NCI-H460 (cell line): ENCODE data around the gene KLF2. TPM values are rescaled to one million over a fixed set of nuclear protein-coding genes. Genes with fewer than 3 reads are reported as not detected.

ENCODE experiments used
- DNase-seq: peaks from one replicate; pipeline ENCODE4 v3.0.0-alpha.2; 2016; ENCODE audit warnings: low read depth; ENCODE audit errors: extremely low read depth
- total RNA-seq: library from RNA; depleted of rRNA; stranded (reverse); fragments of >200 nt; shearing (Covaris generic); gene quantifications from 2 replicates; pipeline ENCODE4 v1.2.3, GENCODE V29; 2014; rRNA removed

The KLF2 gene
- total RNA-seq, 1 experiment from 2014 or later: 13.5 TPM

DNA sequence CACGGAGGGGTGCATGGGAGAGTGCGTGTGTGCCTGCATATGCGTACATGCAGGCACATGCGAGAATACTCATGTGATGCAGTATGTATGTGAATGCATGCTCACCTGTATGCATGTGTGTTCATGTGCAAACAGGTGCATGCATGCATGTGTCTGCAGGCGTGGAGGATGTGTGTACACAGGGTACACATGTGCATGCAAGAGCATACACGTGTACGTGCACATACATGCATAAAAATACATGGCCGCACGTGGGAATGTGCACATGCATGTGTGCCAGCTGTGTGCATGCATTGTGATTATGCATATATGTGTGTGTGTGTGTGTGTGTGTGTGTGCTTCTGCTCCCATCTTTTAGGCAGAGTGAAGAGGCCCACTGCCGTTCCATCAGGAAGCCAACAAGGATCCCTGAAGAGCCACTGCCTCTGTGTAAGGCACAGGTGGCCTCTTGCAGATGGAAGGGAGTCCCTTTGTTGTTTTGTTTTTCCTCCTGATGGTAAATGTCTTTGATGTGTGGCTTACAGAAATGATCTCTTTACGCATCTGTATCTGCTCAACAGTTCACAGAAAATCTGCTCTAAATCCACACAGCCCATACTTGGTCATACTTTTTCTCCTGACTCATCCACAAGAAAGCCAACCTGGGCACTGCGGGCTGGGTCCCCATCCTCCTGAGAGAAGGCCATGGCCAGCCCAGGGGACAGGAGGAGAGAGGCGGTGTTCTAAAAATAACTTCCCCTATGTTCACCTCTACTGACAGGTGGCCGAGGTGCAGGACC, 50.7 kb downstream of the KLF2 start:
- no peak for DNase-seq

DNA sequence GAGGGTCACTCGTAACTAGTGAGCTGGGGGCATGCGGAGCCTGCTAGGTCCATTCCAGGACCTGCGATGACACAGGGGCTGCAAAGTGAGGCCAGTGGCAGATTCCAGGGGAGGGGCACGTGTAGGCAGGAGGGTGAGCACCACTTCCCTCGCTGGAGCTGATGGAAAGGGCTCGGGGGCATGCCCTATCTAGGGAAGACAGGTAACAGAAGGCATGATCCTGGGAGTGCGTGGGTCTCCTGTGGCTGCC, 51.2 kb downstream of the KLF2 start:
- no peak for DNase-seq

DNA sequence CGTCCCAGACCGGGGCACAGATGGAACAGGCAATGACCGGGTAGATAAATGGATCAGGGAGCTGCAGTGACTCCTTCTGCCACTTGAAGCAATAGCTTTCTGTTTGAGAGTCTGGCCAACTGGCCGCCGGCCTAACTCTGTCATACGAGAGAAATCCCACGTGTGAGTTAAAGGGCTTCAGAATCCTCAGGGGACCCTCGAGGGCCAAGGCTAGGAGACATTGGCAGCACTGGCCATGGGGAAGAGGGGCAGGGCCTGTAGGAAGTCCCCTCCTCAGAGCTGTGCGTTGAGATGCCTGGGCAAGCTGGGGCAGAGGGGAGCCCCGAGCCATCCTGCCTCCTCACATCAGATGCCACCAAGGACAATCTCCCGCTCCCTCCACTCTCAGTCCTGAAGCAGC, 51.6 kb downstream of the KLF2 start:
- no peak for DNase-seq

DNA sequence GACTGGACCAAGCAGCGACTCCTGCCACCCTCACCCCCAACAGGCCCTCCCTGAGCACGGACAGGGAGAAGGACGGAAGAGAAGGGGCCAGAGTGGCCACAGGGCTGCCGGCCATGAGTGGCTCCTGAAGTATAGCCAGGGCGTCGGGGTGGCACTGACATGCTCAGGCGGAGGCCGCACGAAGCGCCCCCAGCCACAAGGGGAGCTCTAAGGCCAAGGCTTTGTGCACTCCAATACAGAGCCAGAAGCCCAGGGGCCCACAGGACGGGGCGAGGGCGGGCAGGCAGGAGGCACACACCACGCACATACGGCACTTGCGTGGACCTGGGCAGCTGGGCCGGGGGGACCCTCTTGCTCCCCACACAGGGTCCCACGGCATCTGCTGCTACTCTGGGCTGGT, 52.0 kb downstream of the KLF2 start:
- no peak for DNase-seq

- DNase-seq: no peak
Observed at GRCh38 chr19:16377521-16377920, 52.9 kb downstream of the KLF2 start.

Other genes with a start within 250 kb of the KLF2 start
- 562 and 586 TPM in 2 replicates for gene TPM4, start 248.3 kb upstream of the KLF2 start, total RNA-seq
- gene RAB8A, start 212.9 kb upstream of the KLF2 start, total RNA-seq: 35.3 and 35.4 TPM in 2 replicates
- not detected in 2 replicates for gene HSH2D, start 181.1 kb upstream of the KLF2 start, total RNA-seq
- gene CIB3, start 151.3 kb upstream of the KLF2 start, total RNA-seq: not detected in 2 replicates
- gene FAM32A, start 139.4 kb upstream of the KLF2 start, total RNA-seq: 63.3 and 65.8 TPM in 2 replicates
- 38.0 and 43.4 TPM in 2 replicates for gene AP1M1, start 126.9 kb upstream of the KLF2 start, total RNA-seq
- 4.0 and 5.3 TPM in 2 replicates for gene EPS15L1, start 147.1 kb downstream of the KLF2 start, total RNA-seq
- 0.26 TPM in 1 of 2 replicates, not detected in the other for gene CALR3, start 171.3 kb downstream of the KLF2 start, total RNA-seq
- gene C19orf44, start 171.6 kb downstream of the KLF2 start, total RNA-seq: 3.3 and 5.1 TPM in 2 replicates
- gene CHERP, start 217.6 kb downstream of the KLF2 start, total RNA-seq: 5.9 and 7.0 TPM in 2 replicates
- gene SLC35E1, start 247.6 kb downstream of the KLF2 start, total RNA-seq: 21.2 and 23.2 TPM in 2 replicates